NCI-H2107 treated with DMSO at 0.1 percent for 48 hours (cell line): ENCODE results near the gene CREB3L2.

ENCODE experiments used
- DNase-seq: peaks from one replicate; lab custom pipeline; 2025; ENCODE audit not compliant: unreplicated experiment; lab: John Stamatoyannopoulos, UW

CREB3L2 gene

DNA sequence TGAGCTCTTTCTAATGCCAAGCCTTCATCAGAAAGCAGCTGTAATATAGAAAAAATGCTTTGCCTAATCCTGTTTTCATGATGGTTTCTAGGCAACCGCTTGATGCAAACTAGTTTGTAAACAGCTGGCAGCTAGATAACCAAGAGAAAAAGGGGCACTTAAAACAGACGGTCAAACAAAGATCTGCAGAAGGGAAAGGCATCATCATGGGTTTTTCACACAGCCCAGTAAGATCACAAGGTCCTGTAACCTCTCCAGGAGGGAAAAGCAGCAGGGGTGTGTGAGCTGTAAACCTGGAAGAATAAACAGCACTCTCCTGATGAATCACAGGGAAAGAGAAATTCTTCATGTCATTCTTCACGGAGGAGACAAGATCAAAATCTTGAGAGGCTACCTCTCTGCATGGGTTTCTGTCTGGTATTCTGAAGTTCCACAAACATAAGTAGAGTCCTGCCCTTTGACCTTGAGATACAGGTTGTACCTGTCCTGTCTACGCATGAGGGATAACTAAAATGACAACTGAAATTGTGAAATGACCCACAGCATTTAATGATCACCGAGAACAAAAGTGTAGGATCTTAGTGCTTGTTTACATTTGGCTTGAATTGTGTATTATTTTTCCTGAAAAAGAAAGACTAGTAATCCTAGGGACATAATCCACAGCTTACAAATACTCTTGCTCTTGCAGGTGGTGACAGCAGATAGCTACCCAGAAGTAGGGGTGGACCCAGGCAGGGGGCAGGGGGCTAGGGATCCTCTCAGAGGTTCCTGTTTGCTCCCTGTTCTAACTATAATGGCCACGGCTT is 48.0 kb downstream of the CREB3L2 start:
- peak; percentile 77 for DNase-seq

DNA sequence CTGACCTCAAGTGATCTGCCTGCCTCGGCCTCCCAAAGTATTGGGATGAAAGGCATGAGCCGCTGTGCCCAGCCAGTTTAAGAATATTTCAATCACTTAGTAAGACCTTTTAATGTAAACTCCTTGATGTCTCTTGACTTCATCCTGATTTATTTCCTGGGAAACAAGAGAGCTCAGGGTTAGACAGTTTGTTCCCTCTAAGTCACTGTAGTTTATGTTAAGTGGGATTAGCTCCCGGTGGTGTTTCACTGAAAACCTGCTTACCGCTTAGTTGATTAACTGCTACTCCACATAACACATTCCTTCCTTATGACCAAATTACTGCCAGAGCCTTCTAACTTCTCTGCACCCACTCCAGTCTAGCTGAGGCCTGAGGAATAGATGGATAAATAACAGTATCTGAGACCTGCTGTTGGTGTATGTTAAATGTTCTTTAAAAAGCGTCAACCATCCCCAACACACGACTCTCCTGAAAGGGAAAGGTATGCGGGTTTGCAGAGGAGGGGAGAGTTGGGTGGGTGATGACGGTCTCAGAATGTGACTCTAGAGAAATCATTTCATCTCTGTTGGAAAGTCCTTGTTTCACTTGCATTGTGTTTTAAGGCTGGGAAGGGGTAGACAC is 48.7 kb downstream of the CREB3L2 start:
- DNase-seq, result no peak

DNA sequence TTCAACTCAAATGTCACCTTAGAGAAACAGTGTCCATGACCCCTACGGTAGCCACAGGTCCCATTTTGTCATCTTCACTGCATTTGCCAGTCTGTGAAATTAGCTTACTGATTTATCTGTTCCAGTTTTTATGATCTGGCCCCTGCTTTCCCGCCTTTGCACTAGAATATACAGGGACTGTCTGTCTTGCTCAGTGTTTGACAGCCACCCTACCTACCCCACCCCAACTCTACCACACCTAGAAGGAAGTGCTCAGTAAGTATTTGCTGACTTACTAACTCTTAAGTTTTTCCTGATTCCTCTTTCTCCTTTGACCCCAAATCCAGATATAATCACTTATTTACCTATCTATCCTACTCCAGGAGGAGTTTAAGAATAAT is 49.5 kb downstream of the CREB3L2 start:
- no peak for DNase-seq

DNA sequence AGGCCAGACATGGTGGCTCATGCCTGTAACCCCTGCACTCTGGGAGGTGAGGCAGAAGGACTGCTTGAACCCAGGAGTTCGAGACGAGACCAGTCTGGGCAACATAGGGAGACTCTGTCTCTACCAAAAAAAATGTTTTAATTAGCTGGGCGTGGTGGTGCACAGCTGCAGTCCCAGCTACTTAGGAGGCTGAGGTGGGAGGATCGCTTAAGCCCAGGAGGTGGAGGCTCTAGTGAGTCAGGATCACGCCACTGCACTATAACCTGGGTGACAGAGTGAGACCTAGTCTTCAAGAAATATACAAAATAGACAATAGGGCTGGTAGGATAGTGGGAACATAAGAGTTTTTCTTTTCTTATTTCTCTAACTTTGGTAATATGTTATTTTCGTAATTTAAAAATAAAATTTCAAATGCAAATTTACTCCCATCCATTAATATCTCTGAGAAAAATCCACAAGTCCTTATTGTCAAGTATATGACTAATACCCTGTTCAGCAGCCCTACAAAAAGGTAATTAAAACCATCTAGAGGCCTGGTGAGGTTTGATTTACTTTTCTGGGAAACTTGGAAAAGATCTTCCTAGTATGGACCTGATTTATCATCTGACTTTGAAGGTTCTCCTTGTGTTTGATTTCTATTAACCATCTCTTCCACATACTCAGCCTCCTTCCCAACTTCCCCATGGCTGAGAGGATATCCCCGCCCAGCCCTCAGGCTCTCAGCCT is 50.0 kb downstream of the CREB3L2 start:
- no peak for DNase-seq

DNA sequence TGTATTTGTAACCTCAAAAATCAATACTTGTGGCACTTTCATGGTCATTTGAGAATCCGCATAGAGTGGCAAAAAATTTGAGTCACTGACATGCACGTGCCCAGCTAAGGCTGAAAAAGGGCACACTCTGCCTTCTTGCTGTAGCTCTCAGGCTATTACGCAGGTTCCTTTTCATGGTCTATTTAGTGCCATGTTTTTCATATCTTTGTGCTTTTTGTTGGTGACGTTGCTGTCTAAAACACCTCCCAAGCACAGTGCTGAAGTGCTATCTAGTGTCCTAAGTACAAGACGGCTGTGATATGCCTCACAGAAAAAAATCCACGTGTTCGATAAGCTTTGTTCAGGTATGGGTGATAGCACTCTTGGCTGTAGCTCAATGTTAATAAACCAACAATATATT is 50.9 kb downstream of the CREB3L2 start:
- DNase-seq, result peak; percentile 15

DNA sequence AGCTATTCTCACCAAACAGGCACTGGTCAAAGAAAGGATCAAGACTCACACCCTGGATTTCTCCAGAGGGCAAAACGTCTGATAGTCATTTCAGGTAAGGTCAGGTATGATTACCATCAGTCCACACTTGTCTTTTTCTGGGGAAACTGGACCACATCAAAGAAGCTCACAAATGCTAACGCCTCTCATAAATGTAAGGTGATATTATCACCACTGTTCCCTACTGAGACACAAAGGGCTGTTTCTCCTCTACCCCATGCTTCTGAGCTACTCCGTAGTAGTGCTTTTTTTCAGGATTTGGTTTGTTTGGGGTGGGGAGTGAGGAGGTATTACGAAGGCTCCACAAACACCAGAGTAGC is 51.6 kb downstream of the CREB3L2 start:
- DNase-seq, result peak; percentile 32

DNA sequence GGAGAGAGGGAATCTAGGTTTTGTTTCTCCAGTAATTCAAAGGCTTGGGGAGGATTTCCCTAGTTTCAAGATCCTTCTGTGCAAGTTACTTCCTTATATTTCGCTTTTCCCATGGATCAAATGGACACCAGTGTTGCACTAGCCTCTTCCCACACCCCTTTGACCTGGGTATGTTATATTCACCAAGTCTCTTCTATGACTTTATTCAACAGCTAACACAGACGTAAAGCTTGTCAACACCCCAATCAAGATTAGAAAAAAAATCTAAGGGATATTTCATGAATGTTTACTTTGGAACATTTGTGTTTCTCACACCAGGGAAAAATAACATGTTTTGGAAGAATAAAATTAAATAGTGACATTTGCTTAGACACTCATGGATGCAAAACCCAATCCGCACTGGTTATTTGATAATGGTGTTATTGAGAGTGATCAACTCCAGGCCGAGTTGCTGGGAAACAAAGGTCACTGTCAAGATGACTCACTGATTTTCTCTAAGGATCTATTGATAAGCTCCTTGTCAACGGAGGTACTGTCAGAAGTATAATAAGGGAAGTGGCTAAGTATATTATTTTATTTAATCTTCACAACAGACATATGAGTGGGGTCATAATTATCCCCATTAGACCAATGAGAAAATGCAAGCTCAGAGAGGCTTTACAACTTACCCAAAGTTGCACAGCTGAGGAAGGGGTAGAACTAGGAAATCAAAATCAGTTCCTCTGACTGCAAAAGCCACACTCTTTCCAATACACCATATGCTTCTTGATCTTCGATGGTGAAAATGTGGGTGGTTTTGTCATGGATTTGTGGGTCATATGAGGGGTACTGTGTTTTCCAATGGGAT is 52.2 kb downstream of the CREB3L2 start:
- no peak for DNase-seq

DNA sequence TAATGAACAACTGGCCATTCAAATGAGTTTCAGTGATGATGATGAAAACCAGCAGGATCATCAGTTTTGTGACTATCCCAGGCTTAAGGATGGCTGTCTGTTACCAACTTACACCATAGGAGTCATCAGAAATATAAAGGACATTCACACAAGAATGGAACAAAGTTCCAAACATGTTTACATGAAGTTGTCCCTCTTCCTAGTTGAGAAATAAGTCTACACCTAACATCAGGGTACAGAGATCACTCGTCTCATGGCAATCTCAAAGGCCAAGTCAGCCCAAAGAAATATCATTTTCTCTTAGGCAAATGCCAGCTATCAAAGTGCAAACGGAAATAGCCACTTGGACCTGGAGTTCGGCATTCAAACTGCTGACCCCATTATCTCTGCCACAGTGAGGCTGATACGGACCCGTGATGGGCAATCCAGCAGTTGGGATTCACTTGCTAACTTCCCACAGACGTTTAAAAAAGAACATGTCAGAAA is 53.0 kb downstream of the CREB3L2 start:
- no peak for DNase-seq

DNA sequence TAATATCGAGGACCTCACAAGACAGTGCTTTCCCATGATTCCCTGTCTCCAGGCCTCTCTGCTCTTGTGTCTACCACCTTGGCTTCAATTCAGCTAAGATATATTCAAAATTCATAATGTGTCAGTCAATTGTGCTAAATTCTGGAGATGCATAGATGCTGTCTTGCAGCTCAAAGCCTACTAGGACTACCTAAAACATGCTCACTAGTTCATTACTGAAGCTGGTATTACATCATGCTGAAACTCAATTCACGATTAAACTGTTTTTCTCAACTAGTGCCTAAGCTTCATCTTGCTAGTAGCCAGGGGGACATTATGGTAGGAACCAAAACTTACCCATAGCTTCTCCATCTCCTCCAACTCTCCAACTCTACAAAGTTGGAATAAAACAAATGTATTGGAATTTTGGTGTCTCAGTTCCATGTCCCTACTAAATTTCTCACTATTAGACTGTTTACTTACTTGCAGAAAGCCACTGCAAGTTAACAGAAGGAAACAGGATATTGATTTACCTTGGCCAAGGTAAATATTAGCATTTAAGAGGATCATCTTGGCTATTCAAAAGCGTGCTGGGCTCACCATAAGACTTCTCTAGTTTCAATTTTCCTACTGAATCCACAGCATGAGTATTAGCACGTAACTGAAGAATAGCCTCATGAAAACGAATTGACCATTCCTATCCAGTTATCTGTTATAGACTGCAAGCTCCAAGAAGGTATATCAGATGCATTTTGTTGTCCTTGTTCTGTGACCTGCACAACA is 53.6 kb downstream of the CREB3L2 start:
- no peak for DNase-seq

DNA sequence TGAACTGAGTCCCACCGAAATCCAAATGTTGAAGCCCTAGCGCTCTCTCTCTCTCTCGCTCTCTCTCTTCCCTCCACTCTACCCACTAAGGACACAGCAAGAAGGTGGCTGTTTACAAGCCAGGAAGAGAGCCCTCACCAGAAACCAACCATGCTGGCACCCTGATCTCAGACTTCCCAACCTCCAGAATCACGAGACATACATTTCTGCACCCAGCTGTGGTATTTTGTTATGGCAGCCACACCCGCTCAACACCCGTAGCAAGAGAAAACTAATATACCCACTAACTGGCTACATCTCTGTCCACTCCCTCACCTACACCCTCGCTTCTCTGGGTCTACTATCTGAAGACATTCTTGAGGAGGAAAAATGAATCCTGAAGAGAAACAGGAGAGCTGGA is 54.8 kb downstream of the CREB3L2 start:
- no peak for DNase-seq

DNA sequence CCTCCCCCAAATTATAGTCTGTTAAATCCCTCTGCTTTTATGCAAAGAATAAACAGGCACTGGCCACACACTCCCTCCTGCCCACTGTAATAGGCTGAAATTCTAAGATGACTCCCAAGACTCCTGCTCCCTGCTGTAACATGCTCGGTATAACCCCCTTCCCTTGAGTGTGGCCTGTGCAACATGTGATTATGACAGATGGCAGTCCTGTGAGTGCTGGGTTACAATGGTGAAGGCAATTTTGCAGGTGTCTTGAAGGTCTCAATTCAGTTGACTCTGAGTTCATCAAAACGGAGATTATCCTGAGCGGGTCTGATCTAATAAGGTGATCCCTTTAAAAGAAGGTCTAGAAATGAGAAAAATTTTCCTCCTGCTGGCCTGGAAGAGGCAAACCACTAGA is 55.9 kb downstream of the CREB3L2 start:
- no peak for DNase-seq

DNA sequence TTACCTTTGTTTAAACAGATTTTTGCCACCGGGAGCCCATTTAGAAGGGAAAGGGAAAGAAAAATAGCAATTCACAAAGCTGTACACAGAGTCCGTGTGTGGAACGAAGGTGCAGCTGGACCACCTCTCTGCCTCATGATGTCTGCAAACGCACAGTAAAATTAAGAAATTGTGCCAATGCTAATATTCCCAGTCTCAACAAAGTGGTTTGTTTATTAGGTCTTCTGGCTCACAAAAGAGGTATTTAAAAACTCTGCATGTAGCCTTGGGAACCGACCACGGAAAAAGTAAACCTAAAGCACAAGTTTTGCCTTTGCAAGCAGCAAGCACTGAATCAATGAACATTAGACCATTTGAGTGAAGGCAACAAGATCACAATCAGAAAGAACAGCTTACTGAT is 57.7 kb downstream of the CREB3L2 start:
- DNase-seq, result no peak

DNA sequence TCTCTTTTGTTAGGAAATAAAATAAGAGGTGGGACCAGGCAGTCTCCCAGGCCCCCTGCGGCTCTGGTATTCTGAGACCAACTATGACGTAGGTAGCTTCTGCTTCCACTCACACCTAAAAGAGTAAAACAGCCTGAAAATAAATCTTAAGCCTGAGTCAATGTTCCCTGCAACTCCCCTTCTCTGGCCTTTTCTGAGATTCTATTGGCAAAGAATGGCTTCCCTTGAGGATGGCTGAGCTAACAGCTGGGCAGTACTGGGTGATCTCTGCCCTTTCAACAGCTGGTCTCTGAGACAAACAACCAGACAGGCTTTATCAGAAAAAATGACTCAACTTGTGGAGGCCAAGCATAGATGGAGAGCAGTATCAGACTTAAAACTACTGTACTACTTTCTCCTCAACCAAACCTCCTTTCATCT is 58.7 kb downstream of the CREB3L2 start:
- no peak for DNase-seq

DNA sequence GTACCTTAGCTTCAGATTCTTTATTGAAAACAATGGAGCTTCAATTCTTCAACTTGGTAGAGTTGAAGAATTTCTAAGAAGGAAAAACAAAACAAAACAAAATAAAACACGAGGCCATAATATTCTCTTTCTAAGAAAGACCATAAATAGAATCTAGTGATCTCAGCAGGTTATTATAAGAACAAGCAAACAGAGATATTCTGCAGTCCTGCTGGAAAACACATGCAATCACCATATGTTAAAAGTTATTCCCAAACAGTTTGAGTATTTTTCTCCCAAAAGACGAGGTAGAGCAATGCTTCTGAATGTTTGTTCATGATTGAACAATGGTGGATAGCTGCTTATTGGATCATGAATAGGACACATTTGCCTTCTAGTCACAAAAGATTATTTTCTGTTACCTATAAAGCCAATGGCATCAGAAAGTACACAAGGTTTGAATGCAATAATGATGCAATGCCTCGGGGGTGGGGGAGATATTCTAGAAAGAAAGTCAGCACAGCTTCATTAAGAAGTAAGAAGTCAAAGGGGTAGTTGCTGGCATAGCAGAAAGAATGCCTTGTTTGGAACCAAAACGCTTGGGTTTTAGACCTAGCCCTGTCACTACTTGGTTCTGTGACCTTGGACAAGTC is 59.3 kb downstream of the CREB3L2 start:
- no peak for DNase-seq

DNA sequence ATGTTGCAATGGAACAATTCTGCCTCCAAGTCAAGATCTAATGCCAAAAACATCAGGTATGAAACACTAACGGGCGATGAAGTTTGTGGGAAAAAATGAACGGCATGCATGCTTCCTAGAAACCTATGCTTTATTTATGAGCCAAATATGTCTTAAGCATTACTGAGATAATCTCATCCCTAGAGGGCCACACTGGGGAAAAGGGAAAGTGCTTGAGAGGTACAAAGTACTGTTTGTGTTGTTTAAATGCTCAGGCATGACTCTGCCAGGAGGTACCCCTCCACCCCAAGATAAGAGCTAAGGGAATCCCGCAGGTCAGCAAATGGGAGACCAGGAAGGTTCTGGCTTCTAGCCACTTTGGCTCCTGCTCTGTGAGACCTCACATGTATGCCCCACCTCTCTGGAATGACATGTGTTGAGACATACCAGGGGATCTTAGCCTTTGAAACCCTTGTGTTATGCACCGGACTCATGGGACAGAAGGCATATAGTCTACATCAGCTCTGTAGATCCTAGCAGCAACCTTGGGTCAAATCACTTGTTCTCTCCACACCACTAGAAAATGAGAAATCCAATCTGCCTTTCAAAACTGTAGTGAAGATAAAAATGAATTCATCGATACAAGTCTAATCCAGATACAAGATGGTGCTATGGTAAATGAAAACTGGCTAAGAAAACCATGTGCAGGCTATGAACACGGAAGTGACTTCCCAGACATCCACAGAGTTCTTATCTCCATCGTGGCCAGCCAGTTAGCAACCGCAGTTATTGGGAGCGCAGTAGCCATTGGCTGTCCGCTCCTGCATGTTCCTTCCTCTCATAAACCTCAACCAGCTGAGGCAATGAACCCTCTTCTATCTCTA is 61.0 kb downstream of the CREB3L2 start:
- DNase-seq, result no peak

DNA sequence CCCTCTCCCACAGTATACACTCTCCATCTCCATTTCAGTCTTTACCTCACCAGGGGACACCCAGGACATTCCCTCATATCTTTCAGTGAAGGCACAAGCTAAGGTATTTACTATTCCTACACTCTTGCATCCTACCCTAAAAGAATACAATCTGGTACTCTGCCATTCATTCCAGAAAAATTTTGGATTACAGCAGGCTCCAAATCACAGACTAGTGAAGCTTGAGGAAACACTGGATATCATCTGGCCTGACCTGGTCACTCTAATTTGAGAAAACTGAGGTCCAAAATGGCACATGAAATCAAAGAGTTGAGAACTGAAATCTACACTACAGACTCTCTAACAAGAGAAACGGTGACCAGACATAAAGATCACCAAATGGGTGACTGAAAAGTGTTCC is 61.7 kb downstream of the CREB3L2 start:
- no peak for DNase-seq

DNA sequence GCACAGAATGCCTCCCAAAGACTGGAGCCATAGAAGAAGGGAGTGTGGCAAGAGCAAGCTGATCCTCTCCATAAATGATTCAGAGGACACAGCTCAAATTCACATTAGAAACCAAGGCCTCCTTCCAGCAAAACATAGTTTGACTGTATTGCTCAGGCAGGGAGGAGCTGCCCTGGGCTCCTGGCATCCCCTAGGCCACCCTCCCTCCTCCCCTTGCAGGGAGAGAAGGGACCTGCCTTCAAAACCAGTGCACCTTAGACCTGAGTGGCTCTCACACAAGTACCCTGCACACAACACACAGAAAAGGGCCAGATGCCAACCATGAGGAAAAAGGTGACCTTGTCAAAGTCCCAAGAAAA is 64.7 kb downstream of the CREB3L2 start:
- DNase-seq, result no peak

DNA sequence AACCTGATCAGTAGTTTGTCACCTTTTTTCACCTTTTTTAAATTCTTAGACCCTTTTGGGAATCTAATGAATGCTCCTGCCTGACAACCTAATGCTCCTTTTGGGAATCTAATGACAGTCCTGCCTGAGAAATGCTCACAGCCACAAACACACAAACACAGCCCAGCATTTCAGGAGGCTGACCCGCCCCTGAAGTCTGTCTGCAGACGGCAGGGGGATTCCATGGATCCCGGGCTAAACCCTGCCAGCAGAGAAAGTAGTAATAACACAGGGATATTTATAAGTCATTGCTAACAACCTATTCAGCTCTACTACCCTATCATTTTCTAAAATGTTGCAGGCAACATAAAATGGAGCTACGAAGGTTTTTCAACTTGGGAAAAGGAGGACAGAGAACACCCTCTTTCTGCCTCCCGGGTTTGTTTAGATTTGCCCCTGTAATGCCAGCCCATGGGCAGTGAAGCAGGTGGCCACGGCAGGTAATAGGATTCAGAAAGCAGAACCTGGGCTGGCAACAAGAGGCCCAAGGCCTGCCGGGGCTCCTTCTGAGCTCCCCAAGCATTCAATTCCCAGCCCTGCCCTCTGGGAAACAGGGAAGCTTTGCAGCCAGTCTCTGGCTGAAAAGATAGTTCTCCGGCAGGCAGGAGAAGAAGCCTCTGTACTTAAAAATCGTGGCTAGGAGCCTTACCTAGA is 65.2 kb downstream of the CREB3L2 start:
- no peak for DNase-seq
